Dedifferentiated amniotic fluid mesenchymal stem cell (primary cell): ENCODE data around the gene PRRG2.

Source experiments
- DNase-seq: peaks from one replicate; pipeline ENCODE4 v3.0.0-alpha.2; 2016; ENCODE audit errors: extremely low spot score

Gene PRRG2

DNA sequence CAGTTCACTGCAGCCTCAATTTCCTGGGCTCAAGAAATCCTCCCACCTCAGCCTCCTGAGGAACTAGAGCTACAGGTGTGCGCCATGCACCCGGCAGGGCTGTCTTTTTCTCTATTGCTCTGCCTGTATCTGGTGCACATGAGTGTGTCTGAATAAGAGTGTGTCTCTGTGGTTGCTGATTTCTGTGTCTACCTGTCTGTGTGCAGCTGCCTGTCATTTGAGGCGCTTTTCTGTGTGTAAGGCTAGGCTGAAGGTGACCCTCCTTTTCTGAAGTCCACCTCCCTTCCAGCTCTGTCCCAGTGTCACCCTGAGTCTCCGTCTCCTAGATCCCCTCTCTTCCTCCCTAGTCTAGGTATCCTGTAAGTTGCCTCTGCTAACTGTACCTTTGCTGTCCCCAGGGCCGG, 8.4 kb downstream of the PRRG2 start:
- no peak for DNase-seq

- peak; percentile 83 for DNase-seq
These were observed 9.2 kb downstream of the PRRG2 start for GRCh38 chr19:49590071-49590970.

DNA sequence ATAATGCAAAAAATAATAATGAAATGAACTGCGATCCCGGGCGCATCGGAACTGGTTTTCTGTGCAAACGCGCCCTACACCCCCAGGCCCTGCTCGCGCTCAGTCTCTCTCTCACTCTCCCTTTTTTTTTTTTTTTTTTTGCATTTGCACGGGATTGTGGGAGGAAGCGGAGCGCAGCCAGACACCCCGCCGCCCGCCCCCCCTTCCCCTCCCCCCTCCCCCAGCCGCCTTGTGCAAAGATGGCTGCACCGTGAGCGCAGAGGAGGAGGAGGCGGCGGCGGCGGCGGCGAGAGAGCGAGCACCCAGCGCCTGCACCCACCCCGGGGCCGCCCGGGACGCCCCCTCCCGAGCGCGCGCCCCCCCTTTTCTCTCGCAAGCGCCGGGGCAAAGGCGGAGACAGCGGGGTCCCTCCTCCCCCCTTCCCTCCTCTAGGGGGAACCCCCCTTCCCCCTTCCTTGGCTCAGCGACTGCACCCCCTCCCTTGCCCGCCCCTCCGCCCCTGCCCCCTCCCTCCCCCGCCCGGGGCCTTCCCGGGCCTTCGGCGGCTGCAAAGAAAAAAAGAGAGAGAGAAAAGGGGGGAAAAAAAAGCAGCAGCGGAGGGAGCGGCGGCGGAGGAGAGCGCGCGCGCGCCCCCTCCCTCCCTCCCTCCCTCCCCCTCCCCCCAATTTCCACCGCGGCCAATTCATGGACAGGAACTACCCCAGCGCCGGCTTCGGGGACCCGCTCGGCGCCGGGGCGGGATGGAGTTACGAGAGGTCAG, 10.0 kb downstream of the PRRG2 start, which contains the start of gene PRR12:
Gene PRR12 (plus strand): TSS at position 212 of the 760 bp plus-strand sequence. CDS start 473 bp downstream, at position 685.
- DNase-seq = peak; percentile 61

DNA sequence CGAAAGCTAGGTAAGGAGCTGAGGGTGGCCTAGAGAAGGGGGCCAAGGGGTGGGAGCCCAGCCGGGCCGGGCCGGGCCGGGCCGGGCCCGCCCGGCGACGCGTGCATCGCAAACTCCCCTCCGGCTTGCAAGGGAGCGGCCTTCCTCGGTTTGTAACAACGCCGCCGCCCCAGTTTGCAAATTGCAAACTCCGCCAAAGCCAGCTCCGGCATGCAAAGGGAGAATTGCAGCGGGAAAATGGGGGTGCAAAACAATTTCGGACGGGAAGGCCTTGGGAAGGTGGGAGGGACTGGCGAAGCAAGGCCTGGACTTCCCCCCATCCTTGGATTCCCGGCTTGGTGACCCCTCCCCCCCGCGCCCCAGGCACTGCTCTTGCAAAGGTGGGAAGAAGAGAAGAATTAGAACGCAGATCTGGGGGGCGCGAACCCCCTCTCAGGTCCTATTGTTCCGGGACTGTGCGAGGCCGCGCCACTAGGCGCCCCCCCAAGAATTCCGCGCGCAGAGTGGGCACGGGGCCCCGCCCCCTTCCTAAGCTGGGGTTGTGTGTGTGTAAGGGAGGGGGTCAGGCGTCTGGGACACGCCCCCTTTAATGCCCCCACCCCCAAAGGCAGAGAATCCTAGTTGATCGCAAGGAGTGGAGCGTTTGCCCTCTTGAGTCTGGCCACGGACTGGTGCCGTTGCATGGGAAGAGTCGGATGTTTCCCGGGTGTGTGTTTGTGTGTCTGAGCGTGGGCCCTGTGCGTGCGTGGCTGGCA, 10.8 kb downstream of the PRRG2 start:
- no peak for DNase-seq

- DNase-seq = no peak
These were observed 11.5 kb downstream of the PRRG2 start for GRCh38 chr19:49592486-49593232.

- DNase-seq = peak; percentile 90
These were observed 12.4 kb downstream of the PRRG2 start for GRCh38 chr19:49593233-49594113.

- no peak for DNase-seq
These were observed 13.3 kb downstream of the PRRG2 start for GRCh38 chr19:49594157-49594992.

DNA sequence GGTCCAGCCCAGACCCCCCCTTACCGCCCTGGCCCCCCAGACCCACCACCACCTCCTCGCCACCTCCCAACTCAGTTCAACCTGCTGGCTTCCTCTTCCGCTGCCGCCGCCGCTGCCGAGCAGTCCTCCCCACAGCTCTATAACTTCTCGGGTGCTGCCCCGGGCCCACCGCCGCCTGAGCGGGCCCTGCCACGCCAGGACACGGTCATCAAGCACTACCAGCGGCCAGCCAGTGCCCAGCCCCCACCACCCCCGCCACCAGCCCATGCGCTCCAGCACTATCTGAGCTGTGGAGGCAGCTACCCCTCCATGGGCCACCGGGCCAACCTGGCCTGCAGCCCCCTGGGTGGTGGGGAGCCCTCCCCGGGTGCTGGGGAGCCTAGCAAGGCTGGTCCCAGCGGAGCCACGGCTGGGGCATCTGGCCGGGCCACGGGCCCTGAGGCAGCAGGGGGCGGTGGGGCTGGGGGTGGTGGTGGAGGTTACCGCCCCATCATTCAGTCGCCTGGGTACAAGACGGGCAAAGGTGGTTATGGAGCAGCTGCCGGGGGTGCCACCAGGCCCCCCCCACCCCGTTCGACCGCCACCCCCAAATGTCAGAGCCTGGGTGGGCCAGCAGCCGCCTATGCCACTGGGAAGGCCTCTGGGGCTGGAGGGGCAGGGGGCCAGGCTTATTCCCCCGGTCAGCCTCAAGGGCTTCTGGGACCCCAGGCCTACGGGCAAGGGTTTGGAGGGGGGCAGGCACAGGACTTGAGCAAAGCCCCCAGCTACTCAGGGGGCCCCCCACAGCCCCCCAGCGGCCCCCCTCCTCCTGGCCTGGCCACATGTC, 14.1 kb downstream of the PRRG2 start:
- no peak for DNase-seq

GRCh38 chr19:49595819-49596404, 14.8 kb downstream of the PRRG2 start:
- DNase-seq = no peak

GRCh38 chr19:49596407-49596806, 15.3 kb downstream of the PRRG2 start:
- no peak for DNase-seq

GRCh38 chr19:49596954-49597702, 16.0 kb downstream of the PRRG2 start:
- DNase-seq = no peak

- no peak for DNase-seq
These were observed 16.5 kb downstream of the PRRG2 start for GRCh38 chr19:49597703-49597974.

DNA sequence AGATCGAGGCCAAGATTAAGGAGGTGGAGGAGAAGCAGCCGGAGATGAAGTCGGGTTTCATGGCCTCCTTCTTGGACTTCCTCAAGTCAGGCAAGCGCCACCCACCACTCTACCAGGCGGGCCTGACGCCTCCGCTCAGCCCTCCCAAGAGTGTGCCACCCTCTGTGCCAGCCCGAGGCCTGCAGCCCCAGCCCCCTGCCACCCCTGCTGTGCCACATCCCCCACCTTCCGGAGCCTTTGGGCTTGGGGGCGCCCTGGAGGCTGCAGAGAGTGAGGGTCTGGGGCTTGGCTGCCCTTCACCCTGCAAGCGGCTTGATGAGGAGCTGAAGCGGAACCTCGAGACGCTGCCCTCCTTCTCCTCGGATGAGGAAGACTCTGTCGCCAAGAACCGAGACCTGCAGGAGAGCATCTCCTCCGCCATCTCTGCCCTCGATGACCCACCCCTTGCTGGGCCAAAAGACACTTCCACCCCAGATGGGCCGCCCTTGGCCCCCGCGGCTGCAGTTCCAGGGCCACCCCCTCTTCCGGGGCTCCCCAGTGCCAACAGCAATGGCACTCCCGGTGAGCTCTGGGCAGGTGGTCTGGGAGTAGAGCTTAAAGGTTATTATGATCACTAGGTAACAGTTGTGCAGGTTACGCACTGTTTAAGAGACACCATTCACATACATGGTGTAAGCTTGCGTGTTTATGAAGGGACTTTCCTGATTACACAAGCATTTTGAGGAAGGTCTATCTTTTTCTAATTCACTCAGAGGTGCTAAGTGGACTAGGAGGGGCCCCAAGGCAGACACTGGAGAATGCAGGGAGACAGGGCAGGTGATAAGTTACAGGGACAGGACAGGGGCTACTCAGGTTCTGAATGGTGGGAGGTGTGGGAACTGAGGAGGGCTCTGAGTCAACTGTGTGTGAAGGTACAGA, 18.5 kb downstream of the PRRG2 start:
- DNase-seq = no peak

DNA sequence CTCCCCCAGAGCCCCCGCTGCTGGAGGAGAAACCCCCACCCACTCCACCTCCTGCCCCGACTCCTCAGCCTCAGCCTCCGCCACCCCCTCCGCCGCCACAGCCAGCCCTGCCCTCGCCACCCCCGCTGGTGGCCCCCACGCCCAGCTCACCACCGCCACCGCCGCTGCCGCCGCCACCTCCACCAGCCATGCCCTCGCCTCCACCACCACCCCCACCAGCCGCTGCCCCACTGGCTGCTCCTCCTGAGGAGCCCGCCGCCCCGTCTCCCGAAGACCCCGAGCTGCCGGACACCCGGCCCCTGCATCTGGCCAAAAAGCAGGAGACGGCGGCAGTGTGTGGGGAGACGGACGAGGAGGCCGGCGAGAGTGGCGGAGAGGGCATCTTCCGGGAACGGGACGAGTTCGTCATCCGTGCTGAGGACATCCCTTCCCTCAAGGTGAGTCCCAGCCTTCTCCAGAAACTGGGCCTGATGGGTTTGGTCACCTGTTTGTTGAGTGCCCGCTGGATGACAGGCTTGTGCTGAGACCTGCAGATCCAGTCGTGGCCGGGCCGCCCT, 20.4 kb downstream of the PRRG2 start:
- DNase-seq = no peak

DNA sequence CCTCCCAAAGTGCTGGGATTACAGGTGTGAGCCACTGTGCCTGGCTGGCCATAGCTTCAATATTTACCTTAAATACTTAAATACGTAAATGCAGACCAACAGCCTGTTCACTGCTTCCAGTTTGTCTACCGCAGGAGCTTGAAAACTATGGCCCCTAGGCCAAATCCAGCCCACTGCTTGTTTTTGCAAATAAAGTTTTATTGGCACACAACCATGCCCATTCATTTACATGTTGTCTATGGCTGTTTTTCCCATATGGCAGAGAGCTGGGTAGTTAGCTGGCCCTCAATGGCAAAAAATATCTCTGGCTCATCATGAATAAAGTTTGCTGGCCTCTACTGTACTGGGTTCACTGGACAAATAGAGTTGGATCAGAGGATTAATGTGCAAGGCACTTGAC, 21.7 kb downstream of the PRRG2 start:
- no peak for DNase-seq

DNA sequence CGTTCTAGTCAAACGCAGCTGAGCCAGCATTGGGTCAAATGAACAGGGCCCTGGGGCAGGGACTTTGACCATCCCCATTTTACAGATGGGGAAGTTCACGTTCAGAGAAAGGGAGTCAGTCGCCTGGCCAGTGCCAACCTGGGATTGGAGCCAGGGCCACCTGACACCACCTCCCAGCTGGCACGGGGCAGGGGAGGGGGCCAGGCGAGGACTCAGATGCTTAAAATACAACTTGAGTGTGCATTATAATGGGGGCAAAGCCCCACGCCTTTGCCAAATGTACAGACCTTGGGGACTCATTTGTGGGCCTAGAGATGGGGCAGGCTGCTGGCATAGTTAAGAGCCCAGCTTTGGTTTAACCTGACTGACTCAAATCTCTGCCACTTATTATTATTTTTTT, 24.5 kb downstream of the PRRG2 start:
- DNase-seq = no peak
